ENCODE data around the gene MACIR. TPM values are rescaled to one million over a fixed set of nuclear protein-coding genes. Genes with fewer than 3 reads are reported as not detected.

Gene MACIR
- total and polyA plus RNA-seq, 2 donors from 2014 or later: 7.1 to 7.4 TPM

DNA sequence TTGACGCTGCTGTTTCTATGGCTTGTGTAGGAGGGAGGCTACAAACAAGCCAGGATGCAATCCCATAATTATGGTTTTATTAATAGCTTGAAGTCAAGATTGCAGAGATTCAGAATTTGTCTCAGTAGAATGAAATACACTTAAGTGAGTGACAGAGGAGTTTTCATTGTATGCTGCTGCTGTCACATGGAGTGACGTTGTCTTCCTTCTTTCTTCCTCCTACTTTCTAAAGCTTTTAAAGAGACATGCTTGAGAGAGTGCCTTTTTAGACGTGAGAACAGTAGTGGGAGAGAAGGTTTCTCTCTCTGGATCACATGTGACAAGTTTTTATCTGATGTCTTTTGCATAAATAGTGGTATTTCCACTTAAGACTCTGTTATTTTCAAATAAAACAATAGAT is 48.9 kb downstream of the MACIR start:
- H3K9ac ChIP-seq (ENCODE audit: low read length in 3 of 3): no peak overlapping the region
- H3K27me3 ChIP-seq (ENCODE audit: control insufficient read depth, insufficient read depth, low read length): no peaks in the 10 kb centered on the region
- H3K9me3 ChIP-seq (ENCODE audit: control insufficient read depth in 2 of 3, insufficient read depth in 1 of 3, low read length in 3 of 3): no peaks in the 10 kb centered on the region
- intact Hi-C loops (cut with DNase I): no loop called here
- H3K27ac ChIP-seq (ENCODE audit: low read depth in 2 of 2, low read length in 2 of 2): no peak overlapping the region
- no peaks in the 10 kb centered on the region for H3K36me3 ChIP-seq (ENCODE audit: control insufficient read depth in 2 of 3, insufficient read depth in 3 of 3, low read length in 3 of 3)
- H3K4me1 ChIP-seq (ENCODE audit: control insufficient read depth in 2 of 3, insufficient read depth in 2 of 3, low read depth in 1 of 3, low read length in 3 of 3): no peaks in the 10 kb centered on the region
- no peak for DNase-seq
- no peak for FAIRE-seq
- TF ChIP-seq, protein P1, sequence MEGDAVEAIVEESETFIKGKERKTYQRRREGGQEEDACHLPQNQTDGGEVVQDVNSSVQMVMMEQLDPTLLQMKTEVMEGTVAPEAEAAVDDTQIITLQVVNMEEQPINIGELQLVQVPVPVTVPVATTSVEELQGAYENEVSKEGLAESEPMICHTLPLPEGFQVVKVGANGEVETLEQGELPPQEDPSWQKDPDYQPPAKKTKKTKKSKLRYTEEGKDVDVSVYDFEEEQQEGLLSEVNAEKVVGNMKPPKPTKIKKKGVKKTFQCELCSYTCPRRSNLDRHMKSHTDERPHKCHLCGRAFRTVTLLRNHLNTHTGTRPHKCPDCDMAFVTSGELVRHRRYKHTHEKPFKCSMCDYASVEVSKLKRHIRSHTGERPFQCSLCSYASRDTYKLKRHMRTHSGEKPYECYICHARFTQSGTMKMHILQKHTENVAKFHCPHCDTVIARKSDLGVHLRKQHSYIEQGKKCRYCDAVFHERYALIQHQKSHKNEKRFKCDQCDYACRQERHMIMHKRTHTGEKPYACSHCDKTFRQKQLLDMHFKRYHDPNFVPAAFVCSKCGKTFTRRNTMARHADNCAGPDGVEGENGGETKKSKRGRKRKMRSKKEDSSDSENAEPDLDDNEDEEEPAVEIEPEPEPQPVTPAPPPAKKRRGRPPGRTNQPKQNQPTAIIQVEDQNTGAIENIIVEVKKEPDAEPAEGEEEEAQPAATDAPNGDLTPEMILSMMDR (IDR thresholded peaks at IDR 0.05; ENCODE audit: borderline replicate concordance, extremely low read depth, insufficient read depth): no peak
- no peak overlapping the region for H3K4me3 ChIP-seq (ENCODE audit: low read length in 3 of 3)

- Histone ChIP-seq H3K27me3 (ENCODE audit: control insufficient read depth, insufficient read depth, low read length) (no peaks in the 10 kb centered on the region), H3K4me3 (ENCODE audit: low read length in 3 of 3) (no peak overlapping the region), H3K36me3 (ENCODE audit: control insufficient read depth in 2 of 3, insufficient read depth in 3 of 3, low read length in 3 of 3) (no peaks in the 10 kb centered on the region), H3K27ac (ENCODE audit: low read depth in 2 of 2, low read length in 2 of 2) (no peak overlapping the region), H3K9ac (ENCODE audit: low read length in 3 of 3) (no peak overlapping the region), H3K9me3 (ENCODE audit: control insufficient read depth in 2 of 3, insufficient read depth in 1 of 3, low read length in 3 of 3) (no peaks in the 10 kb centered on the region), H3K4me1 (ENCODE audit: control insufficient read depth in 2 of 3, insufficient read depth in 2 of 3, low read depth in 1 of 3, low read length in 3 of 3) (no peaks in the 10 kb centered on the region)
- DNase-seq: no peak
- FAIRE-seq: no peak
- intact Hi-C loops (cut with DNase I): no loop called here
- TF ChIP-seq, protein P1 (IDR thresholded peaks at IDR 0.05; ENCODE audit: borderline replicate concordance, extremely low read depth, insufficient read depth): no peak
Observed at GRCh38 chr5:103308774-103309173, 50.2 kb downstream of the MACIR start.

DNA sequence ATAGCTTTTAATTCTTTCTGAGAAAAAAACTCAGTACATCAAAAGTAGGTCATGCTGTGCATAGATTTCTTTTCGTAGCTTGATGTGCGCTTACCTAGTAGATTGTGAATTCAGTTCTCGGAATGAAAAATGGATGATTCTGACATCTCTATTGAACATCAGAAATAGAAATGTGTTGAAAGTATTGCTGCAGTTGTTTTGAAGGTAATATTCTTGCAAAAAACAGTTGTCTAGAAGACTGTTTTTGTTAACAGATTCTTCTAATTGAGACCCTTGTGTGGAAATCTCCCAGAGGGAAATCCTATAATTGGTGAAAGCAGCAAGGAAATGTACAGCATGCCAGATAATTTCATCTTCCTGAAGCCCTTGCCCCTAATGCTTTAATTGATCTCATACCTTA is 54.5 kb downstream of the MACIR start:
- Histone ChIP-seq H3K4me1 (ENCODE audit: control insufficient read depth in 2 of 3, insufficient read depth in 2 of 3, low read depth in 1 of 3, low read length in 3 of 3) (no peaks in the 10 kb centered on the region), H3K27ac (ENCODE audit: low read depth in 2 of 2, low read length in 2 of 2) (no peak overlapping the region), H3K4me3 (ENCODE audit: low read length in 3 of 3) (no peak overlapping the region), H3K9ac (ENCODE audit: low read length in 3 of 3) (no peak overlapping the region), H3K27me3 (ENCODE audit: control insufficient read depth, insufficient read depth, low read length) (no peaks in the 10 kb centered on the region), H3K9me3 (ENCODE audit: control insufficient read depth in 2 of 3, insufficient read depth in 1 of 3, low read length in 3 of 3) (no peaks in the 10 kb centered on the region), H3K36me3 (ENCODE audit: control insufficient read depth in 2 of 3, insufficient read depth in 3 of 3, low read length in 3 of 3) (no peaks in the 10 kb centered on the region)
- intact Hi-C loops (cut with DNase I): no loop called here
- TF ChIP-seq, protein P1 (IDR thresholded peaks at IDR 0.05; ENCODE audit: borderline replicate concordance, extremely low read depth, insufficient read depth): no peak
- DNase-seq (no peak), FAIRE-seq (no peak)

DNA sequence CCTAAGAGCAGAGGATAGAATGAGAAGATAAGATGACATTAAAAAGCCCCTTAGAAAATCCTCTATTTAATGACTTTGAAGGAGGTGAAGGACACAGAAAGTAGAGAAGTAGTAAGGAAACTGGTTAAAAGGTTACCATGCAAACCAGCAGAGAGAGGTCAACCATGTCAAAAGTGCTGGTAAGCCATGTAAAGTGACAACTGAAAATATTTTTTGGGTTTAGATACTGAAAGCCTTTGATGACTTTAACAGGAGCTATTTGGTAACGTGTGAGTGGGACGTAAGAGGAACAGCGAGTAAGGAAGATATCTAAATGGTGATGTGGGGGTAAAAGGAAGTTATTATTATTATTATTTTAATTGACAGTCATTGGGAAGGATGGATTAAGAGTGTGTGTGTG is 56.9 kb downstream of the MACIR start:
- FAIRE-seq (no peak), DNase-seq (no peak)
- no peak overlapping the region for H3K27ac ChIP-seq (ENCODE audit: low read depth in 2 of 2, low read length in 2 of 2)
- H3K27me3 ChIP-seq (ENCODE audit: control insufficient read depth, insufficient read depth, low read length): no peaks in the 10 kb centered on the region
- no peak overlapping the region for H3K9ac ChIP-seq (ENCODE audit: low read length in 3 of 3)
- intact Hi-C loops (cut with DNase I): no loop called here
- H3K4me1 ChIP-seq (ENCODE audit: control insufficient read depth in 2 of 3, insufficient read depth in 2 of 3, low read depth in 1 of 3, low read length in 3 of 3): no peaks in the 10 kb centered on the region
- TF ChIP-seq, protein P1 (IDR thresholded peaks at IDR 0.05; ENCODE audit: borderline replicate concordance, extremely low read depth, insufficient read depth): no peak
- H3K36me3 ChIP-seq (ENCODE audit: control insufficient read depth in 2 of 3, insufficient read depth in 3 of 3, low read length in 3 of 3): no peaks in the 10 kb centered on the region
- no peaks in the 10 kb centered on the region for H3K9me3 ChIP-seq (ENCODE audit: control insufficient read depth in 2 of 3, insufficient read depth in 1 of 3, low read length in 3 of 3)
- H3K4me3 ChIP-seq (ENCODE audit: low read length in 3 of 3): no peak overlapping the region
